NCI-H69 (cell line): Measurements from ENCODE around the gene MTX1.

Source experiments
- DNase-seq: peaks from one replicate; lab custom pipeline; 2025; lab: John Stamatoyannopoulos, UW

MTX1 gene

DNA sequence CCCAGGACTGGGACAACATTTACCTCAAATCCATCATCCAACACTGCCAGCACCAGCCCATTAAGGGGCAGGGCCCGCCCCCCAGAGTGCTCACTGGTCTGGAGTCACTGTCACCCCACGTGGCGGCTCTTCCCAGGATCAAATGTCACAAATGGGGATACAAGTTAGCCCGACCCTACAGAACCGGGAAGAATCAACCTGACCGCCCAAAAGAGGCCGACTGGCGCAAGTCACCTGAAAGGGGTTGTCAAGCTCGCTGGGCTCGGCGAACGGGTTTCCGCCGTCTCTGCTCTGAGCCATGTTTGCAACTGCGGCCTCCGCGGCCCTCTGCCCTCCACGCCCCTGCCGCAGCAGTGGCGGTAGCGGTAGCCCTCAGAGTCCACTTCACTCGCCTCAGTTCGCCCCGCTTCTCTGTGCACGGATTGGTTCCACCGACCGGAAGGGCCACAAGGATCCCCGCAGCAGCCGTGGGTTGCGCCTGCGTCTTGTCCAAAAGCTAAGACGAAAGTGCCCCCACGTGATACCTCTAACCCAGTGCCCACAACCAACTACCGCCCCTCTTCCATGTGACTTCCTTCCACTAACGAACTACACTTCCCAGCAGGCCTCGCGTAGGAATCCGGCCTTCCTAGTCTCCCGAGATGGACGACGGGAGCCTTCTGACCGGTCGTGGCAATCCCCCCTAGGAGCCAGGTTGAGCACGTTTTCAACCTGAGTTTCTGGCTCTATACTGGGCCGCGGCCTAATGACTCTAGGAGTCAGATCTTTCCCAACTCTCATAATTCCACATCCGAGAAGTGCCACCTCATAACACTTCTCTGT, 53.6 kb downstream of the MTX1 start, which contains the start of gene SCAMP3:
Gene SCAMP3, minus strand, starts transcription at position 509 of the 822 bp plus-strand sequence. Its CDS starts 209 bp downstream, at position 300.
- peak; percentile 99 for DNase-seq

GRCh38 chr1:155263067-155263466, 54.6 kb downstream of the MTX1 start:
- DNase-seq, result no peak
